Endothelial cell of umbilical vein (primary cell): ENCODE data around the gene NUBPL. TPM values are rescaled to one million over a fixed set of nuclear protein-coding genes. Genes with fewer than 3 reads are reported as not detected.

Source experiments
- BruUV-seq: library from RNA; stranded (reverse); fragments of 400-500 nt; replicated peaks from 2 replicates; lab custom pipeline; 2021; lab: Mats Ljungman, UMichigan
- CTCF ChIA-PET: fragments of 300-600, 350-600 bp; sonication (Branson Sonifier 250); formaldehyde crosslinking; loops from one replicate; lab custom pipeline; 2021; ENCODE audit warnings: antibody characterized with exemption, inconsistent platforms; lab: Charles Lee
- POLR2A ChIA-PET: fragments of 300-600, 350-600 bp; sonication (Branson Sonifier 250); formaldehyde crosslinking; loops from one replicate; lab custom pipeline; 2021; ENCODE audit warnings: antibody characterized with exemption, inconsistent platforms; lab: Charles Lee
- DNase-seq: peaks from one replicate; pipeline ENCODE4 v3.0.0-alpha.2; 2011; ENCODE audit warnings: low read depth, low spot score
- FAIRE-seq: peaks from 2 replicates; lab custom pipeline; 2011; peaks lifted over from hg19 to GRCh38; lab: Jason Lieb, UNC
- H2AFZ ChIP-seq: 2 replicates; pipeline ENCODE4 v1.6.0; 2012; ENCODE audit warnings: low read depth, low read length, control low read depth, inconsistent platforms
- H3K27ac ChIP-seq: 2 replicates; pipeline ENCODE4 v1.5.1; 2011; ENCODE audit warnings: low read depth, mild to moderate bottlenecking, control low read depth, low read length, moderate library complexity; ENCODE audit not compliant: insufficient read depth
- H3K27me3 ChIP-seq, 2 experiments: 2 replicates each; pipeline versions ENCODE4 v1.6.0 to v1.6.1; 2011; ENCODE audit warnings: low read length in 2 of 2, mixed read lengths in 1 of 2; ENCODE audit not compliant: control insufficient read depth in 2 of 2, insufficient read depth in 2 of 2
- H3K36me3 ChIP-seq, 2 experiments: 2 replicates in 1 of 2; 3 replicates in 1 of 2; pipeline ENCODE4 v1.5.1; 2011; ENCODE audit warnings: low read length in 2 of 2, mild to moderate bottlenecking in 1 of 2, moderate library complexity in 1 of 2; ENCODE audit not compliant: control insufficient read depth in 2 of 2, insufficient read depth in 2 of 2; ENCODE audit errors: extremely low read depth in 1 of 2
- H3K4me1 ChIP-seq: 3 replicates; pipeline ENCODE4 v1.5.1; 2011; ENCODE audit warnings: mild to moderate bottlenecking, low read length; ENCODE audit not compliant: control insufficient read depth, insufficient read depth; ENCODE audit errors: extremely low read depth
- H3K4me2 ChIP-seq: 2 replicates; pipeline ENCODE4 v1.6.1; 2011; ENCODE audit warnings: low read length, control low read depth, mixed read lengths; ENCODE audit not compliant: insufficient read depth
- H3K4me3 ChIP-seq, 3 experiments: fragments of 200-600 bp in 1 of 3; sonication (generic), shearing (Covaris generic) in 1 of 3; replicated peaks in 1 of 3; 2 replicates each; pipeline ENCODE4 v1.5.1; 2011 to 2016; ENCODE audit warnings: control low read depth in 3 of 3, low read length in 3 of 3, mild to moderate bottlenecking in 2 of 3, inconsistent platforms in 1 of 3, low read depth in 1 of 3, moderate library complexity in 1 of 3; ENCODE audit not compliant: insufficient read depth in 1 of 3
- H3K79me2 ChIP-seq: 2 replicates; pipeline ENCODE4 v1.6.0; 2012; ENCODE audit warnings: low read length, inconsistent platforms; ENCODE audit not compliant: control insufficient read depth, insufficient read depth
- H3K9ac ChIP-seq: replicated peaks from 2 replicates; pipeline ENCODE3; 2011; ENCODE audit warnings: low read length, control low read depth; ENCODE audit not compliant: insufficient read depth; ENCODE audit errors: extremely low read depth
- H3K9me1 ChIP-seq: replicated peaks from 3 replicates; pipeline ENCODE4 v1.6.0; 2011; ENCODE audit warnings: mild to moderate bottlenecking, low read length; ENCODE audit not compliant: control insufficient read depth, insufficient read depth; ENCODE audit errors: extremely low read depth
- H3K9me3 ChIP-seq: replicated peaks from 2 replicates; pipeline ENCODE4 v1.5.1; 2012; ENCODE audit warnings: low read length, inconsistent platforms; ENCODE audit not compliant: control insufficient read depth, insufficient read depth
- H4K20me1 ChIP-seq: replicated peaks from 2 replicates; pipeline ENCODE3; 2011; ENCODE audit warnings: mild to moderate bottlenecking, low read length; ENCODE audit not compliant: control insufficient read depth, insufficient read depth; ENCODE audit errors: extremely low read depth
- EZH2 ChIP-seq: IDR thresholded peaks from 2 replicates; pipeline ENCODE4 v1.6.1; 2012; ENCODE audit warnings: borderline replicate concordance, low read depth, mild to moderate bottlenecking, moderate library complexity, low read length, inconsistent platforms; ENCODE audit not compliant: severe bottlenecking
- FOS ChIP-seq: IDR thresholded peaks from 2 replicates; pipeline ENCODE4 v1.6.1; 2011; ENCODE audit warnings: mild to moderate bottlenecking, low read length, moderate library complexity, borderline replicate concordance; ENCODE audit not compliant: insufficient read depth
- GATA2 ChIP-seq: IDR thresholded peaks from 2 replicates; pipeline ENCODE4 v1.7.0; 2011; ENCODE audit warnings: low read depth, mild to moderate bottlenecking, moderate library complexity, mixed read lengths, low read length; ENCODE audit not compliant: insufficient read length, insufficient read depth
- JUN ChIP-seq: IDR thresholded peaks from 2 replicates; pipeline ENCODE4 v1.6.1; 2011; ENCODE audit warnings: borderline replicate concordance, low read depth; ENCODE audit not compliant: insufficient read length, insufficient read depth
- MYC ChIP-seq: IDR thresholded peaks from one replicate; pipeline ENCODE4 v1.6.1; 2011; ENCODE audit warnings: mild to moderate bottlenecking, low read depth, low read length
- POLR2A ChIP-seq: IDR thresholded peaks from 2 replicates; pipeline ENCODE4 v1.6.1; 2012; ENCODE audit warnings: low read depth, mild to moderate bottlenecking, control low read depth, low read length
- POLR2AphosphoS5 ChIP-seq: IDR thresholded peaks from 2 replicates; pipeline ENCODE4 v1.6.1; 2012; ENCODE audit warnings: low read depth, mild to moderate bottlenecking, control low read depth, low read length, moderate library complexity; ENCODE audit not compliant: insufficient read depth
- dilution Hi-C: fragments of 300-500 bp; cut with MboI; formaldehyde crosslinking; loops from one replicate; pipeline ENCODE4 v1.15.0; 2019; ENCODE audit warnings: low sequenced_read_pairs; ENCODE audit not compliant: extremely low pct_ligation_motif_present
- intact Hi-C: fragments of 100-400 bp; cut with micrococcal nuclease; formaldehyde crosslinking; loops from one replicate; pipeline ENCODE4 v1.10.0; 2022
- polyA plus RNA-seq, 4 experiments: library from polyadenylated mRNA; depleted of rRNA in 3 of 4; stranded (reverse) in 3 of 4; unstranded in 1 of 4; fragments of >200 nt; gene quantifications; 2 replicates each; pipeline versions ENCODE4 v1.2.1 to v1.2.3, GENCODE V29; 2011 to 2012; ENCODE audit warnings: missing spikeins in 1 of 4
- total RNA-seq: library from RNA; stranded (reverse); gene quantifications from 2 replicates; pipeline ENCODE4 v1.2.3, GENCODE V29; 2021
- TF ChIP-seq, protein P1 (sequence below), 2 donors: IDR thresholded peaks; 1 replicate in 1 of 2; 2 replicates in 1 of 2; pipeline ENCODE4 v1.5.1; 2011; ENCODE audit warnings: low read length in 2 of 2, mild to moderate bottlenecking in 2 of 2, moderate library complexity in 2 of 2, control low read depth in 1 of 2, inconsistent platforms in 1 of 2, low read depth in 1 of 2; ENCODE audit not compliant: insufficient read depth in 1 of 2; ENCODE audit errors: extremely low read depth in 1 of 2
- TF ChIP-seq, protein P2 (sequence below): IDR thresholded peaks from 2 replicates; pipeline ENCODE4 v1.6.1; 2011; ENCODE audit not compliant: insufficient read depth, insufficient read length

The NUBPL gene
- total and polyA plus RNA-seq, 2 donors (not counting 3 experiments of a cell fraction or from before 2014, with no cell fraction given) = 2.1 to 12.3 TPM

DNA sequence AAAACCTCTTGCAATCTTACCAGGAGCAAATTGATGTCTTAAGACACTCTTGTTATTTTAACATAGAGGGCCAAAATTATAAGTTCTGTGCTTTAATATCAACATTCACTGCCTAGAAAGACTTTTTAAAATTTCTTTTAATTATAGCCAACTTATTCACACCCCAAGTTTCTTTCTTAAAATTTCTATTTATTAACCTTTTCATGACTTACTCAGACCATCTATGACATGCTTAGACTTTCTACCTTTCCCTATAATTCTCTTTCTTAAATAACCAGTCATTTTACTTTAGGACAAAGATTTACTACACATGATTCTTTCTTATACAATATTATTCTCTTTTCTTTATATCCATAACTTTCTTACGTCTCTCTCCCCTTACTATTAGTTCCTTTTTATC is 220.4 kb downstream of the NUBPL start:
- Histone ChIP-seq H3K4me1 (no peaks in the 10 kb centered on the region), H3K4me2 (no peak overlapping the region), H3K27me3 (no peaks in the 10 kb centered on the region), H3K79me2 (no peaks in the 10 kb centered on the region), H3K9me3 (no peaks in the 10 kb centered on the region), H3K9ac (no peak overlapping the region), H3K4me3 (no peak overlapping the region), H3K36me3 (no peaks in the 10 kb centered on the region), H4K20me1 (no peaks in the 10 kb centered on the region), H3K9me1 (no peaks in the 10 kb centered on the region), H3K27ac (no peak overlapping the region), H2AFZ (no peak overlapping the region)
- no TSS peak for BruUV-seq
- TF ChIP-seq JUN = no peak
- no peak for TF ChIP-seq FOS
- TF ChIP-seq GATA2 = no peak
- no peak for TF ChIP-seq MYC
- no peak for TF ChIP-seq EZH2
- TF ChIP-seq, protein P1, sequence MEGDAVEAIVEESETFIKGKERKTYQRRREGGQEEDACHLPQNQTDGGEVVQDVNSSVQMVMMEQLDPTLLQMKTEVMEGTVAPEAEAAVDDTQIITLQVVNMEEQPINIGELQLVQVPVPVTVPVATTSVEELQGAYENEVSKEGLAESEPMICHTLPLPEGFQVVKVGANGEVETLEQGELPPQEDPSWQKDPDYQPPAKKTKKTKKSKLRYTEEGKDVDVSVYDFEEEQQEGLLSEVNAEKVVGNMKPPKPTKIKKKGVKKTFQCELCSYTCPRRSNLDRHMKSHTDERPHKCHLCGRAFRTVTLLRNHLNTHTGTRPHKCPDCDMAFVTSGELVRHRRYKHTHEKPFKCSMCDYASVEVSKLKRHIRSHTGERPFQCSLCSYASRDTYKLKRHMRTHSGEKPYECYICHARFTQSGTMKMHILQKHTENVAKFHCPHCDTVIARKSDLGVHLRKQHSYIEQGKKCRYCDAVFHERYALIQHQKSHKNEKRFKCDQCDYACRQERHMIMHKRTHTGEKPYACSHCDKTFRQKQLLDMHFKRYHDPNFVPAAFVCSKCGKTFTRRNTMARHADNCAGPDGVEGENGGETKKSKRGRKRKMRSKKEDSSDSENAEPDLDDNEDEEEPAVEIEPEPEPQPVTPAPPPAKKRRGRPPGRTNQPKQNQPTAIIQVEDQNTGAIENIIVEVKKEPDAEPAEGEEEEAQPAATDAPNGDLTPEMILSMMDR (IDR thresholded peaks at IDR 0.05; ENCODE audit: extremely low read depth in 1 of 2, insufficient read depth in 1 of 2, low read depth in 1 of 2, low read length in 2 of 2) = no peak
- TF ChIP-seq POLR2AphosphoS5 = no peak
- no peak for TF ChIP-seq POLR2A
- TF ChIP-seq, protein P2, sequence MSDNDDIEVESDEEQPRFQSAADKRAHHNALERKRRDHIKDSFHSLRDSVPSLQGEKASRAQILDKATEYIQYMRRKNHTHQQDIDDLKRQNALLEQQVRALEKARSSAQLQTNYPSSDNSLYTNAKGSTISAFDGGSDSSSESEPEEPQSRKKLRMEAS = no peak
- intact Hi-C loops = no loop called here
- no peak for DNase-seq
- ChIA-PET POLR2A (no interaction called here), CTCF (no interaction called here)
- FAIRE-seq = no peak
- dilution Hi-C loops = no loop called here
